ENCODE results near the gene NCOA7.
A peak's percentile ranks its signal among the peaks of the same experiment; 100 is the strongest.
"Not testable (repeated sequence)": the region's sequence is repeated elsewhere in the genome, so short reads cannot be mapped to it uniquely, and the experiment has no call there.

Gene NCOA7

DNA sequence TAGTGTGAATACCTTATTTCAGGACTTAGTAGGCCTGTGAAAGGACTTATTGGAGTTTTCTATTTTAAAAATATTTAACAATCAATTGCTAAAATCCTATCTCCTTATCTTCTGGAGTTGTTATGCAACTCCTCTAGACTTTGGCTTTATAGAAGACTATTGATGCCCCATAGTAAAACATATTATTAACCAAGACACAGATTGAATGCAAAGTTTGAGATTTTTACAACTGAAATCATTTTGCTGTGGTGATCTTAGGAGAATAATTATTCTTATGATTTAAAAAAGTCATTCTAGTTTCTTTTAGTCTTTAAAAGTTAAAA, 36.9 kb upstream of the NCOA7 start:
- DNase-seq, result no peak

DNA sequence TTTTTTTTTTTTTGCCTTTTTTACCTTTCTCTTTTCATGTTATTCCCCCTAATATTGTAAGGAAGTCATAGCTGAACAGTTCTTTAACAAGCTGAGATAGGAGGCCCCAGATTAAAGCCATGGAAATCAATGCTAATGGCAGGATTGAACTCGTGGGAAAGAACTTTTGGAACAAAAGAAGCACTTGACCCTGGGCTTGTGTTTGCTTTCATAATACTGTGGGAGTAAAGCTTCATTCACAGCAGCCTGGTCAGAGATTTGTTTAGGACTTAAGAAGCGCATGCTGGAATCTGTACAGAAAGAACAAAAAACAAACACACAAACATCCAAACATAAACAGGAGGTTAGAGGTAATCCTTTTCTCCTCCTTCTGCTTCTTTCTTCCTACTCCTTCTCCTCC, 36.2 kb upstream of the NCOA7 start:
- DNase-seq, result no peak

- no peak for DNase-seq
These were observed 31.4 kb upstream of the NCOA7 start for GRCh38 chr6:125759184-125759902.

GRCh38 chr6:125759959-125760457, 30.8 kb upstream of the NCOA7 start:
- DNase-seq, result no peak

- DNase-seq, result no peak
These were observed 26.6 kb upstream of the NCOA7 start for GRCh38 chr6:125764121-125764671.

DNA sequence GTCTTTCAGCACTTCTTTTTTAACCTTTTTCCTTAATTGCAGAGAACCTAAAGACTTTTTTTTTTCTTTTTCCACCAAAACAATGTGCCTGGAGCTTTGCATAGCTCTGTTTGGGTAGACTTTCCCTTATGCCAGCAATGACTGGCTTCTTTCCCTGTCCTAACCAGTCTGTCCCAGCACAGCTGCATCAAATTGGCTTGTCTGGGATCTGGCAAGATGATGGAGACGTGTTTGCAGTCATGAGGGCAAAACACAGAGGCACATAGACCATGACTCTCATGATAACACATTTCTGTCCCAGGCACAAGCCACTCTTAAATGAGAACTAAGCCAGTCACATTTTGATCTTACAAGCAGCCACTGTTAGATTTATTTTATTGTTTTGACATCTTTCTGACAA, 24.8 kb upstream of the NCOA7 start:
- no peak for DNase-seq

DNA sequence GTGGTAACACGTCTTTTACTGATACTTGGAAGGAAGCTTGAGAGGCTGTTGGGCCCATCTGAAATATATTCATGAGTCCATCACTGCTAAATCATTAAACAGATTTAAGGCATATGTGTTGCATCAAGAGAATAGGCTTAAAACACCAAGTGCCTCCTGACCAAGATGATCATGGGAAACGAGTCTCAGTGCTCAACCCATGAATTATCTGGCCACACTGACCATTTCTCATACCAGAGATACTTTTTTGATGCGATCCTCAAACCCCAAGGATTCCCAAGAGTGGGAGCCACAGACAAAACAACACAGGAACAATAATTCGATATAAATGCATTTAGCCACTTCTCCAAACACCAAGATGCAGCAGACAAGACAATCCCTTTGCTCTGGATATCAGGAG, 24.1 kb upstream of the NCOA7 start:
- no peak for DNase-seq

DNA sequence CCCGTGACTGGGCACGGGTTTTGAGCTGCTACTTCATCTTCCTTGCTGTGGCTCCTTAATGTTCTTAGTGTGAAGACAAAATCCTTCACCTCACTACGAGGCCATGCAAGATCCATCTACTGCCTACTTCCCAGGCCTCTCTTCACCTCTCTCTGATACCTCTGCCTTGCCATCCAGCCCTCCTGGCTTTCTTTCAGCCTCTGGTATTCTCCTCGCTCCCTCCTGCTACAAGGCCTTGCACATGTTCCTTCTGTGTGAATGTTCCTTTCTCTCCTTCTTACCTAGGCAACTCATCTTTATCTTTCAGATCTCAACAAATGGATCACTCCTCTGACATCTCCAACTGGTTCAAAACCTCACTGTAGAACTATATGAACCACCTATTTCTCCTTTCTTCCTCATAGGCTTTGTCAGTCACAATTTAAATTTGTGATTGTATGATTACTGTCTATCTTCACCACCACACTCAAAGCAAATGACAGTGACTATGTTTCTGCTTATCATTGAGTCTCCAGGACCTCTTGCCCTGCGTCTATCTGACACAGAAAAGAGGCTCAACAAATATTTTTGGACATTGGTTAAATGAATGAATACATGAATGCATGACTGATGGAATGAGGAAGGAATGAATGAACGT, 21.5 kb upstream of the NCOA7 start:
- no peak for DNase-seq

GRCh38 chr6:125773387-125774341, 17.1 kb upstream of the NCOA7 start:
- DNase-seq, result no peak

DNA sequence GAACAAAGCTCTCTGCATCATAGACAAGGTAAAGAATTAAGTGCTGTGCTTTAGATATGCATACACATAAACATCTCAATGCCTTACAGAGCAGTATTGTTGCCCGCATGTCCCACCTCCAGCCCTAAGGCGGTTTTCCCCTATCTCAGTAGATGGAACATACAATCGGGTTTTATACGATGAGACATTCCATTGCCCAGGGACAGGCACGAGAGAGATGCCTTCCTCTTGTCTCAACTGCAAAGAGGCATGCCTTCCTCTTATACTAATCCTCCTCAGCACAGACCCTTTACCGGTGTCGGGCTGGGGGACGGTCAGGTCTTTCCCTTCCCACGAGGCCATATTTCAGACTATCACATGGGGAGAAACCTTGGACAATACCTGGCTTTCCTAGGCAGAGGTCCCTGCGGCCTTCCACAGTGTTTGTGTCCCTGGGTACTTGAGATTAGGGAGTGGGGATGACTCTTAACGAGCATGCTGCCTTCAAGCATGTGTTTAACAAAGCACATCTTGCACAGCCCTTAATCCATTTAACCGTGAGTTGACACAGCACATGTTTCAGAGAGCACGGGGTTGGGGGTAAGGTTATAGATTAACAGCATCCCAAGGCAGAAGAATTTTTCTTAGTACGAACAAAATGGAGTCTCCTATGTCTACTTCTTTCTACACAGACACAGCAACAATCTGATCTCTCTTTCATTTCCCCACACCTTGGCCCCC, 14.5 kb upstream of the NCOA7 start:
- DNase-seq, result not testable (repeated sequence)

- DNase-seq, result peak; percentile 92
These were observed 10.7 kb upstream of the NCOA7 start for GRCh38 chr6:125779924-125780539.

- peak; percentile 84 for DNase-seq
These were observed 10.0 kb upstream of the NCOA7 start for GRCh38 chr6:125780540-125781313.

DNA sequence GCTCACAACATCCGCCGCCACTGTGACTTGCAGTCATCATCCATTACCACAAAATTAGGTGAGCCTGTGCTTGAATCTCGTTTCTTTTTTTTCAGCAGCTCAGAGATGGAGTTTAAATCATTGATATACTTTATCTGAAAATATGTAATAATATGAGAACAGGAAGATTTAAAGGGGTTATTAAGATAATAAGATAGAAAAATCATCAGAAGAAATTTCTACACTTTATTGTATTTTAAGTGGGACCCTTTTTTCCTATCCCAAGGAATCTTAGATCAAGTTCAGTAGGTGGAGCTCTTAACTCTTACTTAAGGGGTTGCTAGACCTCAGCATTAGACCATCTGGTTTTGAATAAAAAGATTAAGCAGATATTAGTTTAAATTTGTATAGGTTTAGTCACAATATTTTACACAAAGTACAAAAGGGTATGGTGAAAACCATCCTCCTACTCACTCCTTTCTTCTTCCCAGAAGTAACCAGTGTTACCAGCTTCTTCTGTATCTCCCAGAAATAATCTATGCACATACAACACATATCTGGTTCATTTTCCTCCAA, 9.4 kb upstream of the NCOA7 start:
- peak; percentile 46 for DNase-seq

- DNase-seq, result peak; percentile 76
These were observed 6.4 kb upstream of the NCOA7 start for GRCh38 chr6:125784365-125784764.

GRCh38 chr6:125787791-125788190, 3.0 kb upstream of the NCOA7 start:
- DNase-seq, result no peak

GRCh38 chr6:125789167-125789566, 1.6 kb upstream of the NCOA7 start:
- no peak for DNase-seq

- DNase-seq, result peak; percentile 52
These were observed 993 bp upstream of the NCOA7 start for GRCh38 chr6:125789576-125790357.

DNA sequence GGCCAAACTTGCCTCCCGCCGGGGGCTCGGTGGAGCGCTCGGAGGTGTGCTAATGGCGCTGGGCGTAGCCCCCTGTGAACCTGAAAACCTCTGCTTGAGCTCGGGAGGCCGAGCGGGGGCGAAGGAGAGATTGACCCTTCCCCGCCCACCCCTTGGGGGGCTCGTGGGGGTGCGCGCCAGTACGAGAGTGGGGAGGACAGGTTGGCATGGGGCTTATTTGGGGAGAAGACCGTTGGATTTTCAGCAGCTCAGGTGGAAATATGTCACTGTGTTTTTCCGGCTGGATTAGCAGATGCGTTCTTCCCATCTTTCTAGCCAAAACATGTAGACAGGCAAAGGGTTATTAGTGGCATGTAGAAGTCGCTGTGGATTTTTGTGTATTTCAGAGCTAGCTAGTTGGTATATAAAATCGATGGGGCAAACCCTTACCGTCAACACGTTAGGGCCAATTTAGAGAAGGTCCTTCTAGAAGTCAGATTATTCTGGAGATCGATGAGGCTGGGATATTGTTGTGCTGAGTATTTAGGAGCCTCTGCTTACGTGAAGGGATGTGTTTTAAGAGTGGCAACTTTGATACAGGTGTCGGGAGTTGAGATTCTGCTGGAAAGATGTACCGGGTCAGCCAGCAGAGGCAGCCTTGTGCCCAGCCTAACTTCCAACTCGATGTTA, 525 bp downstream of the NCOA7 start:
- DNase-seq, result peak; percentile 42

GRCh38 chr6:125791820-125792165, 1.0 kb downstream of the NCOA7 start:
- no peak for DNase-seq

GRCh38 chr6:125792172-125792571, 1.4 kb downstream of the NCOA7 start:
- DNase-seq, result no peak
